NCI-H2196 (cell line): ENCODE measurements around the gene PSPH.
"Not testable (repeated sequence)": the region's sequence is repeated elsewhere in the genome, so short reads cannot be mapped to it uniquely, and the experiment has no call there.

Experiments used
- DNase-seq: peaks from one replicate; lab custom pipeline; 2025; ENCODE audit not compliant: unreplicated experiment; lab: John Stamatoyannopoulos, UW

Gene PSPH

DNA sequence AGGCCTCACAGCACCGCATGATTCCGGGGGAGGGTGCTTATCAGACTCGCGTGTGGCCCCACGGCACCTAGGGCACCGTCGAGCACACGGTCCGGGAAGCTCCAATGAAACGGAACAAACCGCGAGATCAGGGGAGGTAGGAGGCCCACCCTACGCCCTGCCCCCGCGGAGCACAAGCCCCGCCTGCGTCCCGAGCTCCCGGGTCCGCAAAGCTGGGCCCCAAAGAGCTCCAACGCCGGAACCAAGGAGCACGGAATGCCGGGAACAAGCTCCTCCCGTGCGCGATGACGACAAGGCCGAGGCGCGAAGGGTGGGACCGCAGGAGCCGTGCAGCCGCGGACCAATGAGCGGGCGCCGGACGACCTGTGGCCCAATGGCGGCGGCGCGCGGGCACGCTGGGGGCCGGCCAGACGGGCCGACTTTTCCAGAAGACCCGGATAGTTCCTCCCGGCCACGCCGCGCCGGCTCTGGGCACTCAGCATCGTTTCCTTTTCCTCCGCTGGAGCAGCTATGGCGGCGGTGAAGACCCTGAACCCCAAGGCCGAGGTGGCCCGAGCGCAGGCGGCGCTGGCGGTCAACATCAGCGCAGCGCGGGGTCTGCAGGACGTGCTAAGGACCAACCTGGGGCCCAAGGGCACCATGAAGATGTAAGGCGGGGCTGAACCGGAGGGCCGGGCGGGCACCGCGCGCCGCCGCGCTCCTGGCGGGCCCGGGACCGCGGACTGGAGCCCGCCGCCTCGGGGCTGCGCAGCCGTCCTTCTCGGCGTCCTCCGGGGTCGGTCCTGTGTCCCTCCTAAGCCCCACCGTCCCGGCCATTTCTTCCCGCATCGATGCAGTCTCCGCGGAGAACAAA, at the start of gene PSPH, which contains the start of gene CCT6A:
Gene PSPH, minus strand, starts transcription at position 106 of the 853 bp plus-strand sequence. CDS start 30,232 bp downstream, outside the sequence.
Gene CCT6A, plus strand, starts transcription at position 427 of the 853 bp plus-strand sequence. Its CDS starts 84 bp downstream, at position 511.
- peak; percentile 100 for DNase-seq

DNA sequence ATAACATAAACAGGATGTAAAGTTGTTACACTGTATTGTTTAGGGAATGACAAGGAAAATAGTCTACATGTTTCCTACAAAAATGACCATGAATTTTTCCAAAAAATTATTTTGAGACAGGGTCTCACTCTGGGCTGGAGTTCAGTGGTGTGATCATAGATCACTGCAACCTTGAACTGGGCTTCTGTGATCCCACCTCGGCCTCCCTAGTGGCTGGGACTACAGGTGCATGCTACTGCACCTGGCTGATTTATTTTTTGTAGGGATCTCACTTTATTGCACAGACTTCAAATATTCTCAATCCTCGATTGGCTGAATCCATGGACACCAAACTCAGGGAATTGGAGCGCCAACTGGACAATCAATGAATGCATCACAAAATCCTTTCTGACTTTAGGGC, 48.4 kb upstream of the PSPH start:
- no peak for DNase-seq

DNA sequence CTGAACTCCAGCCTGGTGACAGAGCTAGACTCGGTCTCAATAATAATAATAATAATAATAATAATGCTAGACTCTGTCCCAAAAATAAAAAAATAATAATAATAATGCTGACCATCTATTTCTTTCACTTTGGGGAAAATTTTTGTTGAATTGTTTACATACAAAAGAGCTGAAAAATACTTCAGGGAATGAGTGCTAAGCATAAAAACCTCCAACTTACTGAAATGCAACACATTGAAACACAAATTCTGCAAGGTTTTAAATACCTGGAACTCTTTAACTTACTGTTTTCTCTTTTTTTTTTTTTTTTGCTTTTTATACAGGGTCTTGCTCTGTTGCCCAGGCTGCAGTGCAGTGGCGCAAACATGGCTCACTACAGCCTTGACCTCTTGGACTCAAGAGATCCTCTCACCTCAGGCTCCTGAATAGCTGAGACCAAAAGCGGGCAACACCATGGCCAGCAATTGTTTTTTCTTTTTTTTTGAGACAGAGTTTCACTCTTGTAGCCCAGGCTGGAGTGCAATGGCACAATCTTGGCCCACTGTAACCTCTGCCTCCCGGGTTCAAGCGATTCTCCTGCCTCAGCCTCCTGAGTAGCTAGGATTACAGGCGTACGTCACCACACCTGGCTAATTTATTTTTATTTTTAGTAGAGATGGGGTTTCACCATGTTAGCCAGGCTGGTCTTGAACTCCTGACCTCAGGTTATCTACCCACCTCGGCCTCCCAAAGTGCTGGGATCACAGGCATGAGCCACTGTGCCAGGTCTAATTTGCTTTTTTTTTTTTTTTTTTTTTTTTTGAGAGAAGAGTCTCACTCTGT, 47.2 kb upstream of the PSPH start:
- not testable (repeated sequence) for DNase-seq

DNA sequence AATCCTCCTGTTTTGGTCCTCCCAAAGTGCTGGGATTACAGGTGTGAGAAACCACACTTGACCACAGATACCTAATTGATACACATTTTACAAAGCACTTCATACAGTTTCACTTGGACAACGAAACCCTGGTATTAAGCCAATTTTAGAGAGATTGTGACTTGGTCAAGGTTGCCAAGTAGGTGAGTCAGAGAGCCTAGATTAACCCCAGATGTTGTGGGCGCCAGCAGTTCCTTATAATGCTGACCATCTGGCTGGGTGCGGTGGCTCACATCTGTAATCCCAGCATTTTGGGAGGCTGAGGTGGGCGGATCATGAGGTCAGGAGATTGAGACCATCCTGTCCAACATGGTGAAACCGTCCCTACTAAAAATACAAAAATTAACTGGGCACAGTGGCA, 46.5 kb upstream of the PSPH start:
- DNase-seq = peak; percentile 81

DNA sequence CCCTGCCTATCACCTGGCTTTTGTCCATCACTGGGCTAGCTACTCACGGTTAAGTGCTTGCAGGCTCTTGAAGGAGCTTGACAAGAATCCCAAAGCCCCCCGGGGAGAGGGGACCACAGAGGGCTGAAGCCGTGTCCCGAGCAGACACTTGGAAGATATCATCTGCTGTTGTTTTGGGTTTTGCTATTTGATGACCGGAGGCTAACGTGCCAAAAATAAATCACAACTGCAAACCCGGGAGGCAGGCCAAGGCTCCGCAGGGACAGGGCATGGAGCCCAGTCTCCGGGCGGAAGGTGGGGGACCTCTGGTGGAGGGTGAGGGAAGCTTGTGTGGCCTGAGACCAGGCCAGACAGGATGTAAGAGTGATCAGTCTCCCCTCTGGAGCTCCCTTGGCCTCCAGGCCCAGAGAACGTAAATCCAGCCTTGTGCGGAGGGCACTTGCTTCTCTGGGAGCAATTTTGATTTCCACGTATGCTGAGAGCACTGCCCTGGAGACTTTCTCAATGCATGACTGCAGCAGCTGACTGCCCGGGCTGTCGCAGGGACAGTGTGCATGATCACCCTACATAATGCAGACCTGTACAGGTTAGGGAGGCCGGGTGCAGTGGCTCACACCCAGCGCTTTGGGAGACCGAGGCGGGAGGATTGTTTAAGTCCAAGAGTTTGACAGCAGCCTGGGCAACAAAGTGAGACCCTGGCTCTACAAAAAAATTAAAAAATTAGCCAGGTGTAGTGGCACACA, 41.7 kb upstream of the PSPH start, which contains the start of gene PHKG1:
Gene PHKG1, minus strand, starts transcription at position 164 of the 743 bp plus-strand sequence. CDS start 4,011 bp downstream, outside the sequence.
- peak; percentile 92 for DNase-seq

DNA sequence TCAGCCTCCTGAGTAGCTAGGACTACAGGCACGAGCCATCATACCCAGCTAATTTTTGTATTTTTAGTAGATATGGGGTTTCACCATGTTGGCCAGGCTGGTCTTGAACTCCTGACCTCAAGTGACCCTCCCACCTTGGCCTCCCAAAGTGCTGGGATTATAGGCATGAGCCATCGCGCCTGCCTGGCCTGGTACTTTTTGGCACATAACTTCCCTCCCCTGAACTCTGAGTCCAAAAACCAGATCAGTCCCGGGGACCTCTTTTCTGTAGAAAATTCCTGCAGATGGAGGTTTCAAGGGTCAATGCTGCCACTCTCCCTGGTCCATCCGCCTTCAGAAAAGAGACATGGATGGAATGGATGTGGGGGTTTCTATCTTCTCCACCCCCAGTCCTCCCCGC, 41.1 kb upstream of the PSPH start:
- DNase-seq = not testable (repeated sequence)

DNA sequence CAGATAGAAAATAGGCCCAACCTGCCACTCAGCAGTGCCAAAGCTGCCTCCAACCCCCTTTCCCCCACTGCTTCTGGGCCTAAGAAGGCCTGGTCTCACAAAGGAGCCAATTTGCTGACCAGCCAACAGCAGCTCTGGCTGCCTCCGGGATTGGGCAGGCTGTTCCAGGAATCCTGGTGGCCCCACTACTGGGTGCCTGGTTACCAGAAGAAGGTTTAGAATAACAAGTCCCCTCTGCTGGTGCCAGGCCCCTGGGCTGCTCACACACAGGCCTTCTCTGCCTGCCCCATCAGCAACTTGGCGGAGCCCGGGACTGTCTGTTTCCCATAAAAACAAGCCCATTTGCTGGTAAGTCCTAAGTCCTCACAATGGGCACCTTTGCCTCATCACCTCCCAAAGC, 40.3 kb upstream of the PSPH start:
- DNase-seq = peak; percentile 72

DNA sequence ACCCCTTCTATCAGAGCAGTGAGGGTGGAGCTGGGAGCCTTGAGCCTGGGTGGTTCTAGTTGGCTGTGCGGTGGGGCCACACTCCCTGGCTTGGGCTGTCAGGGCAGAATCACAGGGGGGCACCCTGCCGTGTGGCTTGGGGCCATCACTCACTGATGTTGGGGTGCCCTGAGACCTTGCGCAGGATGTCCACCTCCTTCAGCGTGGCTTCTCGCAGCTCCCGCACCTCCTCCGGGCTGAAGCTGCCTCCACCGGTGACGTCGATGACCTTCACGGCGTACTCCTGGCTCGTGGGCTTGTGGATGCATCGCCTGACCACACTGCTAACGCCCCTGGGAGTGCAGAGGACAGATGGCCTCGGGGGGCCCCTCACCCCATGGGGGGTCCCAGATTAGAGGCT, 36.2 kb upstream of the PSPH start:
- no peak for DNase-seq

DNA sequence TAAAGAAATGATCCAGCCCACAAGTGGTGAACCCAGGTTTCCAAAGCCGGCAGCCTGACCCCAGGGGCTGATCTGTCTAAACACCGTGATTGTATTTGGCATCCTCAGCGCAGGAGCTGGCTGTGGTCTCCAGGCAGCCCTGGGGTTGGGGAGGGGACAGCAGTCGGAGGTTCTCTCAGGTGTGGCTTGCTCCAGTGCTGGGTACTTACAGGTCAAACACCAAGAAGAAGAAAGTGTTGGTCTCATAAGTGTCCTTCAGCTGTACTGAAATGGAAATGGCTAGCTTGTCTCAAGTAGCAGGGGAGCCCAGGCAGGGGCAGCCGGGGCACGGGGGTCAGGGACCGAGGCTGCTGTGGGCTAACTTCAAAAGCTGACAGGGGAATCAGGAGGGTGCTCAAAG, 35.5 kb upstream of the PSPH start:
- DNase-seq = no peak

DNA sequence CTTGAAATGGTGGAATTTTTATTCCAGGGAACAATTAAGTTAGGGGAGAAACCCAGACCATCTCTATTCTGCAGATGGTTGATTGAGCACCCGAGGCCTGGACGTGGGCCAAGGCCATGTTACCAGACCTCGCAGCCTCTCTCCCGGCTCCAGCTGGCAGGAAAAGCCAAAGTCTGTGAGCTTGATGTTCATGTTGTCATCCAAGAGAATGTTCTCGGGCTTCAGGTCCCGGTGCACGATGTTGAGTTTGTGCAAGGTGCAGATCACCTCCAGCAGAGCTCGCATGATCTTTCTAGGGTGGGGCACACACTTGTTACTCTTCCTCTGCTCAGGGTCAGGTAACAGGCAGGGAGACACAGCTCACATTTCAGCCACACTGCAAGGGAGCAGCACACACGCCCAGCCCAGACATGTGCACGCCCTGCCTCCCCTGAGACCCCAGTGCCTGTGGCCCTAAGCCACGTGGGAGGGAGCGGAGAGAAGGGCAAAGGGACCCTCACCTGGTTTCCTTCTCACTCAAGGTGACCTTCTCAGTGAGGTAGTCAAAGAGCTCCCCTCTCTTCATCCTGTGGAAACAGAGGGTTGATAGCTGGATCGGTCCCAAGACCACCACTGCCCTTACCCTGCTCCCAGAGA, 32.0 kb upstream of the PSPH start:
- DNase-seq = peak; percentile 79

DNA sequence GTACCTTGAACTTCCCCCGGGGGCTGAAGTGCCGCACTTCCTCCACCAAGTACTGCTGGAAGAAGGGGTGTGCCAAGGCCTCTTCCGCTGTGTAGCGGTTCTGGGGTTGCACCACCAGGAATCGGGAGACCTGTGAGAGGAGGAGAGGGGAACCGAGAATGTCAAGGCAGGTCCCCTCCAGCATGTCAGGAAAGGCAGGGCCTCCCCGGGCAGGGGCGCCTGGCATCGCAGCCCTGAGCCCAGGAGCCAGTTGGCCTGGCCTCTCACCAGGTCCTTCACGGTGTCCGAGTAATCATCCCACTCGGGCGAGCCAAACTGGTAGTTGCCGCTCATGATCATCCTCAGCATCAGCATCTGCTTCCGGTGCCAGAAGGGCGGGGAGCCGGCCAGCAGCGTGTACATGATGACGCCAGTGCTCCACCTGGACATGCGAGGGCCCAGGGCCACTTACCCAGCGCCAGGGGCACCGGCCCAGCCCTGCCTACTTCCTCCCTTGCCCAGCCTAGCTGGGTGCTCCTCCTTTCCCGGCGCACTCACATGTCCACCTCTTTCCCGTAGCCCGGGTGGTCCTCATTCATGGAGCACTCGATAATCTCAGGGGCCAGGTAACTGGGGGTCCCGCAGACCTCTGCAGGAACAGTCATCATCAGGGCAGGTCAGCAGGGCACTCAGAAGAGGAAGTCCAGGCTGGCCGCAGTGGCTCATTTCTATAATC, 30.5 kb upstream of the PSPH start:
- DNase-seq = no peak

DNA sequence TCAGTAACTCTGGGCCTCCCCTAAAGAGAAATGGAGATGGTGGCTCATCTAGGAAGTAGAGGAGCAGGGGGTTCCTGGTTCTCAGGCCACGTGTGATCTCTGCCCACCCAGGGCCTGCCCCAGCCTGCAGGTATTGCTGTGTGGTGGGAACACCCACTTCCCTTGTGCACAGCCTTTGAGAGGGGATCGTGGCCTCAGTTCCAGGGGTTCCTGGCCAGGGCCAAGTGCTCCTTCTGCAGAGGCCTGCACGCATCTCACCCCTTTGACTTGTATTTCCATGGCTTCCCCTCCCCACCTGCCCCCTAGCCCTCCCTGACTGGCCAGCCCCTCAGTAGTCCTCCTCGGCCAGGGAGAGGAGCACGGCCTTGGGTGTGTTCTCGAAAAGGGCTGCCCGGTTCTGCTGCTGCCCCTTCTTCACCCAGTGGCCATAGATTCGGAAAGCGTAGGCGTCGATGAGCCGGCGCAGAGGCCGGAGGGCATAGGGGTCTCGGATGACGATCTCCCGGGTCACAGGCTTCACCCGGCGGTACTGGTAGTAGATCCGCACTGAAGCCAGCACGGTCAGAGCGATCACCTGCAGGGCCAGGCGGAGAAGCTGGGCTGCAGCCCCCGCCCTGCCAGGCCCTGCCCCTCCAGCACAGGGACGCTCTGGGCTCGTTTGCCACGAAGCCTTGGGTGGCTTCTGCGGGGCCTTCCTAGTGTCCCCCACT, 29.6 kb upstream of the PSPH start:
- not testable (repeated sequence) for DNase-seq

DNA sequence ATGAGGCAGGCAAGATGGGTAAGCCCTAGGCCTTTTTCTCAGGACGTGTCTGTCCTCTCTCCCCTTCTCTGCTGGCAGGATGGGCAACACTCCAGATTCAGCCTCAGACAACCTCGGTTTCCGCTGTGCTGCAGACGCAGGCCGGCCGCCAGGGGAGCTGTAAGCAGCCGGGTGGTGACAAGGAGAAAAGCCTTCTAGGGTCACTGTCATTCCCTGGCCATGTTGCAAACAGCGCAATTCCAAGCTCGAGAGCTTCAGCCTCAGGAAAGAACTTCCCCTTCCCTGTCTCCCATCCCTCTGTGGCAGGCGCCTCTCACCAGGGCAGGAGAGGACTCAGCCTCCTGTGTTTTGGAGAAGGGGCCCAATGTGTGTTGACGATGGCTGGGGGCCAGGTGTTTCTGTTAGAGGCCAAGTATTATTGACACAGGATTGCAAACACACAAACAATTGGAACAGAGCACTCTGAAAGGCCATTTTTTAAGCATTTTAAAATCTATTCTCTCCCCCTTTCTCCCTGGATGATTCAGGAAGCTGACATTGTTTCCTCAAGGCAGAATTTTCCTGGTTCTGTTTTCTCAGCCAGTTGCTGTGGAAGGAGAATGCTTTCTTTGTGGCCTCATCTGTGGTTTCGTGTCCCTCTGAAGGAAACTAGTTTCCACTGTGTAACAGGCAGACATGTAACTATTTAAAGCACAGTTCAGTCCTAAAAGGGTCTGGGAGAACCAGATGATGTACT, 28.4 kb upstream of the PSPH start:
- DNase-seq = peak; percentile 96

DNA sequence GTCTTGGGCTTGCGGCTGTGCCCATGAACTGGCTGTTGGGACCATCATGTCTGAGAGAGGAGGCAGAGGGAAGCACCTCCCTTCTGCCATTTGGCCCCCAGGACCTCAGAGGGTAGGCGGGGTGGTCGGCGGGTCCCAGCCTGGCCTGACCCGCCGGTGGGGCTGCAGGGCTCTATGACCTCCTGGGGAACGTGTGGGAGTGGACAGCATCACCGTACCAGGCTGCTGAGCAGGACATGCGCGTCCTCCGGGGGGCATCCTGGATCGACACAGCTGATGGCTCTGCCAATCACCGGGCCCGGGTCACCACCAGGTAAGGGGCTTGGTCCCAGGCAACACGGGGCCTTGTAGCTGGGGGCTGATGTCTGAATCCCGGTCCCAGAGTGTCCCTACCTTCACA, 27.0 kb upstream of the PSPH start:
- DNase-seq = no peak

DNA sequence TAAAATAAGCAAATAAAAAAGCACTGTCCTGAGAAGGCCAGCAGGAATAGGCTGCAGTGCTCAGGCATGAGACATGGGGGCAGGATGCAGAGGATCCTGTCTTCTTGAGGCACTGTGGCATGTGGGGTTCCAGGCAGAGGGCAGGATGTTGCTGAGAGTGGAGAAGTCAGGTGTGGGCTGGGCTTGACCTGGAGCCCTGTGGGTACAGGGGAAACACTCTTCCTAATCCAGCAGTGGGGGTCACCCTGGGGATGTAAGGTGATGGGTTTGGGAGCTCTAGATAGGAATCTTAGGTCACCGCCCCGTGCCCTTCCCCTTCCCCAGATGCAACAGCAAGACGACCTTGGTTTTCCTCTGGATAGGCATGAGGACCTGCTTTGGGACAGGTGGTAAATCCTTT, 26.4 kb upstream of the PSPH start:
- DNase-seq = no peak

DNA sequence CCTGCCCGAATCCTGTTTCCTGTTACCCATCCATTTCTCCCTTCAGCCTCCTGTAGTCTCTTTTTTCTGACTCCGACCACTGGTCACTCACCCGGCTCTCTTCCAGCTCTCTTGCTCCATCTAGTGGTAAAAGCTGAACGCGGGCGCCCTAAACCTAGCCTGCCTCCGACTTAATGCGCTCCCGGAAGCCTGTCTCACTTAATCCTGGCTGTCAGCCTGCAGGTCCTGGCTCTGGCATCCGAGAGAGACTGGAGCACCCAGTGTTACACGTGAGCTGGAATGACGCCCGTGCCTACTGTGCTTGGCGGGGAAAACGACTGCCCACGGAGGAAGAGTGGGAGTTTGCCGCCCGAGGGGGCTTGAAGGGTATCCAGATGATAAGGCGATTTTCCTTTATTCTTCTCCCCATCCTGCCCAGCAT, 23.1 kb upstream of the PSPH start:
- peak; percentile 95 for DNase-seq

DNA sequence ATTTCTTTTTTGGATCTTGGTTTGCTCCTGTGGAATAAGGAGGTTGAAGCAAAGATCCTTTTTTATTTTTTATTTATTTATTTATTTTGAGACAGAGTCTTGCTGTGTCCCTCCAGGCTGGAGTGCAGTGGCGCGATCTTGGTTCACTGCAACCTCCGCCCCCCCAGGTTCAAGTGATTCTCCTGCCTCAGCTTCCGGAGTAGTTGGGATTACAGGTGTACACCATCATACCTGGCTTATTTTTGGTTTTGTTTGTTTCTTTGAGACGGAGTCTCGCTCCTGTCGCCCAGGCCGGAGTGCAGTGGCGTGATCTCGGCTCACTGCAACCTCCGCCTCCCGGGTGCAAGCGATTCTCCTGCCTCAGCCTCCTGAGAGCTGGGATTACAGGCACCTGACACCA, 15.1 kb upstream of the PSPH start:
- not testable (repeated sequence) for DNase-seq

DNA sequence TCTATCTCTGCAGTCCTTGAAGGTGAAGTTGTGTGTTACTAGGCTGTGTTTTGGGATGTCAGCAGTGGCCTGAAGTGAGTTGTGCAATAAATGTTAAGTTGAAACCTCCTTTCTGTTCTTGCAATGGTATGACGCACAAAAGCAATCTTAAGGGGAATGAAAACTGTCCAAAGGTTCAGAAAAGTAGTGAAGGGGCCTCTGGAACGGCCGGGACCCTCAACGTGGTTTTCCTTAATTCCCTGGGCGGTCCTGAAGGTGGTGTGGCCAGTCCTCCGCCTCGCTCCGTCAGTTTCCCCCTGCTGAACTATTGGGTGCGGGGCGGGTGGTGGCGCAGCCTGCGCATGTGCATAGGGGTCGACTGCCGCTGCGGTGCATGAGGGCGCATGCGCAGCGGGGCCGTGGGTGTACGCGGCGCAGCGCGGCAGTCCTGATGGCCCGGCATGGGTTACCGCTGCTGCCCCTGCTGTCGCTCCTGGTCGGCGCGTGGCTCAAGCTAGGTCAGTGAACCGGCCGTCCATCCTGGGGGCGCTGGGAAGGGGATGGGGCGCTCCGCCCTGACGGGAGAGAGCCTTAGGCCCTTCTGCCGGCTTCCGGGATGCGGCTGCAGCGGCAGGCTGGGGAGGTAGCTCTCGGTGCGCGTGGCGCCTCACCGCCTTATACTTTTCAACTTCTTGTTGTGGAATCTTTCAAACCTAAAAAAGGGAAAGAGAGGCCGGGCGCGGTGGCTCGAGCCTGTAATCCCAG, 12.8 kb upstream of the PSPH start, which contains the start of gene SUMF2:
Gene SUMF2, plus strand, starts transcription at position 405 of the 744 bp plus-strand sequence. Its CDS starts 26 bp downstream, at position 431.
- DNase-seq = peak; percentile 95
